ENCODE results near the gene FOLR3. TPM values are rescaled to one million over a fixed set of nuclear protein-coding genes. Genes with fewer than 3 reads are reported as not detected.

FOLR3 gene
- total RNA-seq, 1 experiment from 2014 or later = not detected

GRCh38 chr11:72119198-72119597 lies 16.3 kb upstream of the FOLR3 start (continued):
- TF ChIP-seq CTCF (IDR thresholded peaks at IDR 0.05) = no peak
- no peak for TF ChIP-seq SP1 (CRISPR knock-in tag; conservative IDR thresholded peaks at IDR 0.05)
- TF ChIP-seq NR2C2 (CRISPR knock-in tag; IDR thresholded peaks at IDR 0.05) = no peak
- no peak for TF ChIP-seq ZNF219 (CRISPR knock-in tag; IDR thresholded peaks at IDR 0.05; ENCODE audit: borderline replicate concordance)
- no peak for TF ChIP-seq CREM (CRISPR knock-in tag; IDR thresholded peaks at IDR 0.05)
- TF ChIP-seq ZNF425 (CRISPR knock-in tag; conservative IDR thresholded peaks at IDR 0.05) = no peak
- TF ChIP-seq E2F1 (CRISPR knock-in tag; IDR thresholded peaks at IDR 0.05) = no peak

- DNase-seq (ENCODE audit: low spot score) (no peak), ATAC-seq (no peak)
- H3K36me3 Mint-ChIP-seq = peaks cover 6% of the 10 kb centered on the region; the same call in 1 of the 2 replicates
- ChIA-PET POLR2A (interaction anchor here (0.6 kb wide), 1 partner anchor 13 kb away, joined by 3 read pairs; no protein-coding TSS in a partner anchor), CTCF (no interaction called here)
- H3K4me3 Mint-ChIP-seq = no peak overlapping the region
- peaks cover 73% of the 10 kb centered on the region for H3K27me3 Mint-ChIP-seq (ENCODE audit: low read depth)
- peaks cover 30% of the 10 kb centered on the region for H3K9me3 Mint-ChIP-seq
- no peaks in the 10 kb centered on the region for H3K4me1 Mint-ChIP-seq
- TF ChIP-seq MYBL2 (CRISPR knock-in tag; IDR thresholded peaks at IDR 0.05) = no peak
- no peak for TF ChIP-seq SOX15 (CRISPR knock-in tag; IDR thresholded peaks at IDR 0.05)
- no peak for TF ChIP-seq EMX1 (CRISPR knock-in tag; IDR thresholded peaks at IDR 0.05)
- TF ChIP-seq GABPB1 (CRISPR knock-in tag; IDR thresholded peaks at IDR 0.05) = no peak
- no peak for TF ChIP-seq GRHL2 (CRISPR knock-in tag; IDR thresholded peaks at IDR 0.05; ENCODE audit: insufficient replicate concordance, severe bottlenecking)
- no peak for TF ChIP-seq ZNF416 (CRISPR knock-in tag; IDR thresholded peaks at IDR 0.05)
- no peak for TF ChIP-seq ATF6 (CRISPR knock-in tag; IDR thresholded peaks at IDR 0.05)
- TF ChIP-seq ATF3 (CRISPR knock-in tag; conservative IDR thresholded peaks at IDR 0.05) = no peak
- no peak for TF ChIP-seq SMAD4 (CRISPR knock-in tag; IDR thresholded peaks at IDR 0.05)
- no peak for TF ChIP-seq MXD4 (CRISPR knock-in tag; IDR thresholded peaks at IDR 0.05; ENCODE audit: borderline replicate concordance)
- TF ChIP-seq ZNF263 (CRISPR knock-in tag; IDR thresholded peaks at IDR 0.05; ENCODE audit: low read depth) = no peak
- TF ChIP-seq ARID4B (CRISPR knock-in tag; IDR thresholded peaks at IDR 0.05; ENCODE audit: borderline replicate concordance) = no peak
- no peak for TF ChIP-seq IRF2 (CRISPR knock-in tag; IDR thresholded peaks at IDR 0.05; ENCODE audit: borderline replicate concordance, low read depth)
- no peak for TF ChIP-seq HMGA2 (CRISPR knock-in tag; IDR thresholded peaks at IDR 0.05)
- H3K27ac Mint-ChIP-seq = no peak overlapping the region
These were observed 14.6 kb upstream of the FOLR3 start for GRCh38 chr11:72120930-72121329.

Measured in WTC11 (cell line).